T follicular helper cell (primary cell): ENCODE results near the gene CDKN1A.
"Not testable (repeated sequence)": the region's sequence is repeated elsewhere in the genome, so short reads cannot be mapped to it uniquely, and the experiment has no call there.

Source experiments
- DNase-seq: peaks from one replicate; pipeline ENCODE4 v3.0.0-alpha.2; 2020; ENCODE audit warnings: low read depth

Gene CDKN1A

GRCh38 chr6:36695414-36695813, 16.9 kb downstream of the CDKN1A start:
- no peak for DNase-seq

GRCh38 chr6:36697481-36697903, 19.0 kb downstream of the CDKN1A start, which contains the start of gene RAB44:
TSS of gene RAB44 (plus strand) at chr6:36697826. CDS start at chr6:36704236, 6,410 bp downstream.
- DNase-seq = no peak

GRCh38 chr6:36698196-36698595, 19.7 kb downstream of the CDKN1A start:
- no peak for DNase-seq

GRCh38 chr6:36698871-36699271, 20.4 kb downstream of the CDKN1A start:
- no peak for DNase-seq

- no peak for DNase-seq
Observed at GRCh38 chr6:36699348-36699747, 20.8 kb downstream of the CDKN1A start.

- DNase-seq = no peak
Observed at GRCh38 chr6:36700071-36700812, 21.7 kb downstream of the CDKN1A start.

- no peak for DNase-seq
Observed at GRCh38 chr6:36700831-36701230, 22.3 kb downstream of the CDKN1A start.

- DNase-seq = no peak
Observed at GRCh38 chr6:36701401-36701991, 23.0 kb downstream of the CDKN1A start.

GRCh38 chr6:36702656-36703055, 24.1 kb downstream of the CDKN1A start:
- no peak for DNase-seq

- no peak for DNase-seq
Observed at GRCh38 chr6:36703081-36703606, 24.6 kb downstream of the CDKN1A start.

GRCh38 chr6:36703982-36704381, 25.5 kb downstream of the CDKN1A start:
- DNase-seq = no peak

- DNase-seq = not testable (repeated sequence)
Observed at GRCh38 chr6:36704961-36705577, 26.6 kb downstream of the CDKN1A start.

- no peak for DNase-seq
Observed at GRCh38 chr6:36706339-36706738, 27.8 kb downstream of the CDKN1A start.

GRCh38 chr6:36712816-36713215, 34.3 kb downstream of the CDKN1A start:
- no peak for DNase-seq

GRCh38 chr6:36713846-36714245, 35.3 kb downstream of the CDKN1A start:
- DNase-seq = no peak

GRCh38 chr6:36714511-36714910, 36.0 kb downstream of the CDKN1A start:
- DNase-seq = no peak

GRCh38 chr6:36715469-36715868, 37.0 kb downstream of the CDKN1A start:
- DNase-seq = no peak

- DNase-seq = no peak
Observed at GRCh38 chr6:36716476-36717093, 38.1 kb downstream of the CDKN1A start.

GRCh38 chr6:36717231-36717825, 38.8 kb downstream of the CDKN1A start:
- DNase-seq = no peak

- no peak for DNase-seq
Observed at GRCh38 chr6:36717871-36718540, 39.5 kb downstream of the CDKN1A start.

- DNase-seq = no peak
Observed at GRCh38 chr6:36718560-36718959, 40.0 kb downstream of the CDKN1A start.
